ENCODE results near the gene MTPN. TPM values are rescaled to one million over a fixed set of nuclear protein-coding genes. Genes with fewer than 3 reads are reported as not detected.

MTPN gene
- total RNA-seq, 1 experiment from 2014 or later, result 153 TPM

GRCh38 chr7:135879233-135879632 is 97.9 kb downstream of the MTPN start:
- no peak overlapping the region for H3K27ac Mint-ChIP-seq (ENCODE audit: low read depth, unreplicated experiment)
- intact Hi-C loops (cut with micrococcal nuclease), result no loop called here
- H3K9me3 Mint-ChIP-seq (ENCODE audit: unreplicated experiment), result no peaks in the 10 kb centered on the region
- TF ChIP-seq CTCF (IDR thresholded peaks at IDR 0.05; ENCODE audit: unreplicated experiment), result no peak
- no peak overlapping the region for H3K4me3 Mint-ChIP-seq (ENCODE audit: unreplicated experiment)
- no peaks in the 10 kb centered on the region for H3K36me3 Mint-ChIP-seq (ENCODE audit: insufficient read depth, unreplicated experiment)
- BruUV-seq (replicated peaks), result no TSS peak
- no peak for DNase-seq (ENCODE audit: unreplicated experiment)
- H3K4me1 Mint-ChIP-seq (ENCODE audit: insufficient read depth, unreplicated experiment), result peaks cover 5% of the 10 kb centered on the region
- CTCF ChIA-PET, result interaction anchor here (1.5 kb wide), 1 partner anchor 207 kb away, joined by 5 read pairs; no protein-coding TSS in a partner anchor
- POLR2A ChIA-PET, result no interaction called here
- H3K27me3 Mint-ChIP-seq (ENCODE audit: insufficient read depth, unreplicated experiment), result no peaks in the 10 kb centered on the region

GRCh38 chr7:135878284-135878683 is 98.9 kb downstream of the MTPN start:
- Mint-ChIP-seq H3K36me3 (ENCODE audit: insufficient read depth, unreplicated experiment) (no peaks in the 10 kb centered on the region), H3K4me1 (ENCODE audit: insufficient read depth, unreplicated experiment) (peaks cover 5% of the 10 kb centered on the region), H3K4me3 (ENCODE audit: unreplicated experiment) (no peak overlapping the region), H3K27ac (ENCODE audit: low read depth, unreplicated experiment) (no peak overlapping the region), H3K9me3 (ENCODE audit: unreplicated experiment) (no peaks in the 10 kb centered on the region), H3K27me3 (ENCODE audit: insufficient read depth, unreplicated experiment) (no peaks in the 10 kb centered on the region)
- DNase-seq (ENCODE audit: unreplicated experiment), result no peak
- intact Hi-C loops (cut with micrococcal nuclease), result no loop called here
- CTCF ChIA-PET, result interaction anchor here (0.5 to 0.6 kb wide), 4 partner anchors 27 to 158 kb away, joined by 3 to 5 read pairs (median 3); no protein-coding TSS in a partner anchor
- POLR2A ChIA-PET, result interaction anchor here (0.6 to 1.6 kb wide), 5 partner anchors 23 to 285 kb away, joined by 3 to 6 read pairs (median 3); no protein-coding TSS in a partner anchor
- no peak for TF ChIP-seq CTCF (IDR thresholded peaks at IDR 0.05; ENCODE audit: unreplicated experiment)
- no TSS peak for BruUV-seq (replicated peaks)

- no TSS peak for BruUV-seq (replicated peaks)
- peaks cover 5% of the 10 kb centered on the region for H3K4me1 Mint-ChIP-seq (ENCODE audit: insufficient read depth, unreplicated experiment)
- ChIA-PET CTCF (interaction anchor here (0.5 to 0.6 kb wide), 3 partner anchors 27 to 111 kb away, joined by 3 read pairs; no protein-coding TSS in a partner anchor), POLR2A (interaction anchor here (0.6 to 1.6 kb wide), 5 partner anchors 22 to 285 kb away, joined by 3 to 6 read pairs (median 3); no protein-coding TSS in a partner anchor)
- no peak overlapping the region for H3K27ac Mint-ChIP-seq (ENCODE audit: low read depth, unreplicated experiment)
- DNase-seq (ENCODE audit: unreplicated experiment), result peak; percentile 59
- no peak overlapping the region for H3K4me3 Mint-ChIP-seq (ENCODE audit: unreplicated experiment)
- no peaks in the 10 kb centered on the region for H3K9me3 Mint-ChIP-seq (ENCODE audit: unreplicated experiment)
- no peaks in the 10 kb centered on the region for H3K36me3 Mint-ChIP-seq (ENCODE audit: insufficient read depth, unreplicated experiment)
- no peaks in the 10 kb centered on the region for H3K27me3 Mint-ChIP-seq (ENCODE audit: insufficient read depth, unreplicated experiment)
- intact Hi-C loops (cut with micrococcal nuclease), result no loop called here
- no peak for TF ChIP-seq CTCF (IDR thresholded peaks at IDR 0.05; ENCODE audit: unreplicated experiment)
Observed at GRCh38 chr7:135877805-135878204, 99.4 kb downstream of the MTPN start.

Other genes starting within 250 kb of the MTPN start
- not detected in 2 replicates for gene SLC13A4, start 249.2 kb downstream of the MTPN start, total RNA-seq (2022)
- gene FAM180A, start 228.5 kb downstream of the MTPN start, total RNA-seq (2022), result 0.17 TPM in 1 of 2 replicates, not detected in the other